Right forelimb (tissue), 1 donor: ENCODE measurements around the gene UMOD.
"Not testable (repeated sequence)": the region's sequence is repeated elsewhere in the genome, so short reads cannot be mapped to it uniquely, and the experiment has no call there.

Experiments
- DNase-seq: peaks from one replicate; pipeline ENCODE4 v3.0.0-alpha.2; 2018

Gene UMOD

DNA sequence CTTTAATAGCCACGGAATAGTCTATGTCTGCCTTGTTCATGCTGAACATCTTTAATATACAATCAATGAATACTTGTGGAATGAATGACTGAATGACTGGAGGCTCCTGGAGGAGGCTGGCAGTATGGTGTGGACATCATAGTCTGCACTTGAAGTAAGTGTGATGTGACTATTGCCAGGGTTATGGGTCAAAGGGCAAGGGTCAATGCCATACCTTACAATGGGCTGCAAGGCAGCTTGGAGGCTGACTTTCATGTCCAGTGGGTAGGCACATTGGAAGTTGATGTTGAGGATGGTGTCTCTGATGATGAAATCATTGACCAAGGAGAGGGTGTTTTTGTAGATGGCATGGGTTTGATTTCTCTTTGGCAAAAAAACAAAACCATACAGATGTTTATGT, 33.1 kb downstream of the UMOD start:
- no peak for DNase-seq

DNA sequence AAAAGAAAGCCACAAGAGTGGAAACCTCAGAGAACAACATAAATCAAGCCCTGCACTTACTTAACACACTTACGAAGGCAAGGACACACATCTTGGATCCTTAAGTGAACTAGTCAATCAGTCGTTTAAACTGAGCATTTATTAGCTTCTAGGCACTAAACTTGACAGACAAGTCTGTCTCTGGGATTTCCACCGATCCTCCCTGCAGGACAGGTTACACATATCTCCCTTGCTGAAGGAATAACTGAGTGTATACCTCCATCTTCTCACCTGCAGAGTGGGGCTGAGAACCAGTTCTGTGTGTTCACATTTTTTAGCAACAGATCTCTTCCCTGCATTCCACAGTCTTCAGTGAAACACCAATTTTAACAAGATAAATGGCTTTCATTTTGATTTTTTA, 34.1 kb downstream of the UMOD start:
- no peak for DNase-seq

DNA sequence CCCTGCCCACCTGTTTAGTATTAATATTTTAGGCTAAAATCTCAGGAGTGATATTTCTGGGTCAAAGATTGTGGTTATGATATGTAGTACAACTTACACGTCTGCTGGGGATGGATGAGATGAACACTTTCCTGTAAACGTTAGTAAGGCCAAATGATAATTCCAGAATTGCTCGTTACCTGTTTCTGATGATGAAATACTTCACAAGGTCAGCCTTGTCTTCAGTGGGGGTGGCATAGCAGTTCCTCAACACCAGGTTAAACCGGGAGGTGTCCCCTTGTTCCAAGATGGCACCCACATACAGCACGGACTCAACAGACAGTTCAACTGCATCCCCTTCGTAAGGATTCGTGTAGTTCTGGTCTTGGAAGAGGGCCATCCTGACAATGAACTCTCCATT, 34.5 kb downstream of the UMOD start:
- DNase-seq = no peak

DNA sequence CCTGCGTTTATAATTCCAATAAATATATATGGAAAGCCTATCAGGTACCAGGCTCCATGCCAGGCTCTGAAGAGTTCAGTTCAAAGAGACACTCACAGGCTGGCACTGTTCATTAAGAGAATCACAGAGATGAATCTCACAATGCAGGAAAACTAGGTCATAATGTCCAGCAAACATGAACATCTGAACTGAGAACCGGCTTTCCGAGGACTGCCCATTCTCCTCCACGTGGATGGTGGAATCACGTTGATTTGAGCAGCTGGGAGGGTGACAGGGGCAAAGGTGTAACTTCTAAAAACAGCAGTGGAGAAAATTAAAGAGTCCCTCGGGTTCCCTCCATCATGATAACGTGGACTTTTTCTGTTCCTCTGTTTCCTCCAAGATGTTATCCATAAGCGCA, 35.4 kb downstream of the UMOD start:
- no peak for DNase-seq

DNA sequence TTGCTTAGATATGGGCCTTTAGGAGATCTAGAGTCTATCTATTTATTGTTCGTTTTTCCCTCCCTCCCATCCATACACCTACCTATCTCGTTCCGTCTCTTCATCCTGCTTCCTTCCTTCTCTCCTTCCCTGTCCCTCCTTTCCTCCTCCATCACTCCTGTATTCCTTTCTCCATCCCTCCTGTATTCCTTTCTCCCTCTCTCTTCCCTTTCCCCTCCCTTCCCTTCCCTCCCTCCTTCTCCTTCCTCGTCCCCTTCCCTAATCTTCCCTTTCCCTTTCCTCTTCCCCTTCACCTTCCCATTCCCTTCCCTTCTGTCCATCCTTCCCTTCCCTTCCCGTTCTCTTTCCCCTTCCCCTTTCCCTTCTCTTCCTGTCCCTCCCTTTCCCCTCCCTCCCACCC, 35.8 kb downstream of the UMOD start:
- DNase-seq = no peak

DNA sequence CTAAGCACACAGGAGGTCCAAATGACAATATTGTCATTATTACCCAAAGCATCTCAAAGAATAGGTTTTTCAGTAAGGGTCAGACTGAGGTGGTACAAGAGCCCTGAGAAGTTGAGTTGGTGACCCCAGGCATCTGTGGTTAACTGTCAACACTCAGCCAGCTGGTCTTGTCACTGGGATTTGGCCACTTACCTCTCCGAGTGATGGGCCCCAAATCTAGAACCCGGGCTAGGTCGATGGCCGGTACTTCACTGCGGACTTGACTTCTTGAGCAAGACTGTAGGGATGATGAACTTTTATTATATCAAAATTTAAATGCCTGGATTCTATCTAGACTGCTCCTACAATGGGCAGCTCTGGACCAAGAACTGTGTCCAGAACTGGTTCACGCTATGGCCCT, 36.8 kb downstream of the UMOD start:
- no peak for DNase-seq

DNA sequence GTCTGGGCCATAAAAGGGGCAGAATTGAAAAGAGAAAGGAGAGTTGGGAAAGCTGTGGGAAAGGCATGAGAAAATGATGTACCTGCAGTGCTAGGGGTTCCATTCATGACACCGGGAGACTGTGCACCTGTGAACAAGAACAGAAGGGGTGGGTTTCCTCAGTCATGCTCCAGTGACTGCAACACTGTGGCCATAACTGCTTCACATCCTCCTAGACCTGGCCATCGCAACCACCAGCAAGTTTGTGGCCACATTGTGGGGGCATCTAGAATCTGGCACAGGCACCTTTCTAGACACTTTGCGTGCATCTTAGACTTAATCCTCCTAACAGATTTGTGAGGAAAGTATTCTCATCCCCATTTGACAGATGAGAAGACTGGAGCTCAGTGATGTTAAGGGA, 37.9 kb downstream of the UMOD start:
- no peak for DNase-seq

DNA sequence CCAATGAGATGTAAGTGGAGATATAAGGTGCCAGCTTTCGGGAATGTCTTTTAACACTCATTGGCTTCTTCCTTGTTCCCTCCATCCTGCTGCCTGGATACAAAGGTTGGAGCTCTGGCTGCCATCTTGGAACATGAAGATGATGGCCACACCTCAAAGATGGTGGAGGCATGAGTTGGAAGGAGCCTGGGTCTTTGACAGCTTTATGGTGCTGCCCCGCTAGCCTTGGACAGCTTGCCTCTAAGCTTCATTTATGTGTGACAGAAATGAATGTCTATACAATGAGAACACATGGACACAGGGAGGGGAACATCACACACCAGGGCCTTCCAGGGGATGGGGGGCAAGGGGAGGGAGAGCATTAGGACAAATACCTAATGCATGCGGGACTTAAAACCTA, 38.8 kb downstream of the UMOD start:
- no peak for DNase-seq

DNA sequence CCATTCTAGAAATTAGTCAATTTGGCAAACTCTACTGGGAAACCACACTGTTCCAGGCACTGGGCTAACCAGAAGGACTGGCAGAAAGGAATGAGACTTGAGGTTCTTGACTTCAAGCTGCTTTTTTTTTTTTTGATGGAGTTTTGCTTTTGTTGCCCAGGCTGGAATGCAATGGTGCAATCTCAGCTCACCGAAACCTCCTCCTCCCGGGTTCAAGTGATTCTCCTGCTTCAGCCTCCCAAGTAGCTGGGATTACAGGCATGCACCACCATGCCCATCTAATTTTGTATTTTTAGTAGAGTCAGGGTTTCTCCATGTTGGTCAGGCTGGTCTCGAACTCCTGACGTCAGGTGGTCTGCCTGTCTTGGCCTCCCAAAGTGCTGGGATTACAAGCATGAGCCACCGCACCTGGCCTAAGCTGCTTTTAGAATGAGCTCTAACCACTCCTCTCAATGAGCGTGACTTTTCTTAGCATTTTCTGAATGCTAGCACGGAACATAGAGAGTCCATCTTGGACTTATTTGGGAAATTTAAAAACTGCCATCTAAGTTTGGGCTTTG, 39.9 kb downstream of the UMOD start:
- DNase-seq = not testable (repeated sequence)

DNA sequence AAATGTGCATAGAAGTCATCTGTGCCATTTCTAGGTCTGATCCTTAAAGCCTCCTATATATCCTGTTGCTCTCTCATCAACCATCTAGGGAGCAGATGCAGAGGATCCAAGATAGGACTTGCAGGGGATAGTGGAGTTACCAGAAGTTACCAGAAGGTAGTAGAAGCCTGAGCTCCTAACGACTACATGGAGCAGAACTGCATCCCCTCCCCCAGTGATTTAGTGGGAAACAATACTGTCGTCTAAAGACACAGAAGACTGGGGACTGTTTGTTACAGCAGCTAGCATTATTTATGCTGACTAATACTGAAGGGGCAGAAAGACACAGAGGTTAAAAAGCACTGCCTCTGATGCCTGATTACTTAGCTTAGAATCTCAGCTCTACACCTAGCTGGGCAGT, 41.0 kb downstream of the UMOD start:
- DNase-seq = no peak

DNA sequence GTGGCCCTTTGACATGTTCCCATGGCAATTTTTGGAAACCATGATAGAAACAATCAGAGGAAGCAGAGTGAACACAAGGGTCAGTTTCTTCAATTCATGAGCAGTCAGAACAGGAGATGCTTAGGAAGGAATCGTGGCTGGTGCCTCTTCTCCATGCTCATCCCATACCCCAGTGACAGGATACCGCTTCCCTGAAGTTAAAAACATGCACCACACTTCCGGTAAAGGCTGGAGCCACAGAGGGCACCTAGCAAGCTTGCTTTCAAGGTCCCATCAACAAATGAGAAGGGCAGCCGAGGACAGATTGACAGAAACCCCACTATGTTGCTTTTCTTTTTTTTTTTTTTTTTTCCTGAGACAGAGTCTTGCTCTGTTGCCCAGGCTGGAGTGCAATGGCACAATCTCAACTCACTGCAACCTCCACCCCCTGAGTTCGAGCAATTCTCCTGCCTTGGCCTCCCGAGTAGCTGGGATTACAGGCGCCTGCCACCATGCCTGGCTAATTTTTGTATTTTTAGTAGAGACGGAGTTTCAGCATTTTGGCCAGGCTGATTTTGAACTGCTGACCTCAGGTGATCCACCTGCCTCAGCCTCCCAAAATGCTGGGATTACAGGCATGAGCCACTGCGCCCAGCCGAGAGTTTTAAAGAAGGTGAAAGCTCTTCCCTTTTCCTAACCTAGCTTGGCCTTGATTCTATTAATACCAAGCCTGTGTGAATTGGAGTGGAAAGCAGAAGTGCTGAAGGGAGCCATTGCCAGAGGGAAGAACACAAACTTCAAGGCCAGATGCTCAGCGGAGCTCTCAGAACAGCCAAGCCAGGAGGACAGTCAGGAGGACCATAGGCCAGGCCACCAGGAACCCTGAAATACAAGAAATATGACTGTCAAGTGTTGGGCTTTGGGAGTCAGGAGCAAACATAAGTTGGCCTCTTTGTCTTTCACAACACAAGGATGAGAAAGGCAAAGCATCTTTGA, 41.8 kb downstream of the UMOD start:
- no peak for DNase-seq

DNA sequence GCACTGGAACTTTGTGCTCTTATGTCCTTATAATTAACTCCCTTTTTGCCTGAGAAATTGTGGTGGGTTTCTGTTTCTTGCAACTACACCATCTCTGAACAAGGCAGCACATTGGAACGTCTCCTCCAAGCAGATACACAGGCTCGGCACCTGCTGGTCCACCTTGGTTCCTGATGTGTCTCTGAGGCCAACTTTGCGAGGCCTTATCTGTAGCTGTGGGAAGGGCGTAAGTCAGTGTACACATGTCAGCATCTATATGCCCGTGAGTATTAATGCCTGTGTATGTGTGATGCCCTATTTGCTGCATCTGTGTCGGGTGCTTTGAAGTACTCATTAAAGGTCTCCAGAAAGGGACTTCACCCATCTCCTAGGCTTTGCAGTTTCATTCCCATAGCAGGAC, 42.7 kb downstream of the UMOD start:
- DNase-seq = no peak

DNA sequence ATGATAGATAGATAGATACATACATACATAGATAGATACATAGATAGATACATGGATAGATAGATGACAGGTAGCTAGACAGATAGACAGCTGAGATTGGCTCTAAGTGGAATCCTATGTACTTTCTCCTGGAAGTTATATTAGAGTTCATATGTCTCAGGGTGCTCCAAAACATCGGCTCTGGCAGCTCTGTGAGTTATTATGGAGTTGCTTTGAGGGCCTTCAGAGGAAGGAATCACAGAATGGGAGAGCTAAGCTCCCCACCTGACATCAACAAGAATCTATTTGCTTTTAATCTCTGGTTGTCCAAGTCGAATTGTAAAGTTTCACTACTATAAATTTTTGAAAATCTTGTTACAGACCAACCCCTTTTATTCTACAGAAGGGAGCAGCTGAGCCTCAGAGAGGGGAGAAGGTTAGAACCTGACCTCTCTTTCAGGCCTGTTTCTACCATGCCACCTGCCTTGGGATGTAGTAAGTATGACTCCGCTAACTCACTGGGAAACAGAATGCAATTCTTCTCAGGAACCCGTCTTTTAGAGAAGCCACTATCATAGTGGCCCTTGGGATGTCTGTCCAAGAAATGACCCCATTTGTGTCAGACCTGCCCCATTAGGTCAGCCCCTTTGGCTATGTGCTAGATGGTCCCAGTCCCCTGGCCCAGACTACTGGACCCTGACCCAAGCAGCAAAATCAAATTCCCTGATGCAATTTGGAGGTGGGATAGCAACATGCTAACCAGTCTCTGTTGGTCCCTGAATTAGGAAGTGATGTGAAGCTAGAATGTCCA, 43.5 kb downstream of the UMOD start:
- no peak for DNase-seq

DNA sequence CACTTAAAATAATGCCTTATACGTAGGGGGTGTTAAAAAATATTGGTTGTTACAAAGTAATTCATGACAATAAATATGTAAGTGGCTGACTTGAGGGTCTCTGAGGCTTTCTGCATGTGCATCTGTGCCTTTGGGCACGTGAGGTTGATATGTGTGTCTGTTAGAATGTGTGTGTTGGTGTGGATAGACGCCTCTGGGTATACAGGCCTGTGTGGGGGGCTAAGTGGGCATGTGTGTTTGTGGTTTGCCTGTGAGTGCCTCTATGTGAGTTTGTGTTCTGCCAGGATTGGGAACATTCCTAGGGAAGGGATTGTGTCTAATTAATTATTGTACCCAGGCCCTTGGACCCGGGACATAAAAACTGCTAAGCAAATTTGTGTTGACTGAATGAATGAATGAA, 44.2 kb downstream of the UMOD start:
- no peak for DNase-seq

DNA sequence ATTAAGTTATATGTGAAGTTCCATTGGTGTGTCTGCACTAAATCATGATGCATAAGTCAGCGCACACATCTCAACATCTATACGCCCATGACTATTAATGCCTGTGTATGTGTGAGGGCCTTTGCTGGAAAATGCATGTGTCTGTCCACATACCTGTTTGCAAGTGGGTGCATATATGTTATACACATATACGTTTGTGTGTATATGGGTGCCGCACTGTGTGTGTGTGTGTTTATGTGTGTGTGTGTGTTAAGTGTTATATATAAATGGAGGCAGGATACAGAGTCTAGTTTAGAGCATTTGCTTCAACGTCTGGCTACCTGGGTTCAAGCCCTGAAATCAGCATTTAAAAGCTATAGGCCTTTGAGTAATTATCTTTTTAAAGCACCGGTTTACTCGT, 44.7 kb downstream of the UMOD start:
- no peak for DNase-seq

DNA sequence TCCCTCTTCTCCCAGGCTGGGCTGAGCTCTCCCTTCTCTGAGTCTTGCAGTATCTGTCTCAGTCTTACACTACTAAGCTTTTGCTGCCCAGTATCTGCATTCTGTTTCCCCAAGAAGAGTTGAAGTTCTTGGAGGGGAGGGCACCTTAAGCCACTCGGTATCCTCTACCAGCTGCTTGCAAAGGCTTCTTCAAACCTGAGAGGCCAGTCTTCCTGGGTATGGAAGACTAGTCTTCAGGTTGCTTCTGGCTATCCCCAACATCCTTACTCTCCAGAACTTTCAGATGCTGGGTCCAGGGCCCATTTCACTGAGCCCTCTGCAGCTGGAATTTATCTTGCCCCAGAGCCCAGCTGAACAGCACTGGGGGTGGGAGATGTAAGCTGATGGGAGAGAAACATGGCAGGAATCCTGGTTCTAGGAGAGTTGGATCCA, 45.3 kb downstream of the UMOD start:
- no peak for DNase-seq

DNA sequence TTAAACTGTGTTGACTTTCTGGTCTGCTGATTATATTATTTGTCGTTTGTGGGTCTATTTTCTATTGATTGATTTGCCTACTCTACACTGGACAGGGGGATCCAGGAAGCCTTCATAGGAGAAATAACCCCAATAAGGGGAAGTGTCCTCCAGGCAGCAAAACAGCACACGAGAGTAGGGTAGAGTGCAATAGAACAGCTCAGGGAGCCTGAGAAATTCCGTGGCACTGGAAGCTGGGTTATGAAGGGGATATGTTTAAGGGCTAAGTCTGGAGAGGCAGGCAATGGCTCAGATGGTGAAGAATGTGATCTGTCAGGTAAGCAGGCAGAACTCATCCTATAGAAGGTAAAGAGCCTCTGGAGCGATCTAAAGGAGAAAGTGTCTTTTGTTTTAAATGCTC, 46.1 kb downstream of the UMOD start:
- no peak for DNase-seq

DNA sequence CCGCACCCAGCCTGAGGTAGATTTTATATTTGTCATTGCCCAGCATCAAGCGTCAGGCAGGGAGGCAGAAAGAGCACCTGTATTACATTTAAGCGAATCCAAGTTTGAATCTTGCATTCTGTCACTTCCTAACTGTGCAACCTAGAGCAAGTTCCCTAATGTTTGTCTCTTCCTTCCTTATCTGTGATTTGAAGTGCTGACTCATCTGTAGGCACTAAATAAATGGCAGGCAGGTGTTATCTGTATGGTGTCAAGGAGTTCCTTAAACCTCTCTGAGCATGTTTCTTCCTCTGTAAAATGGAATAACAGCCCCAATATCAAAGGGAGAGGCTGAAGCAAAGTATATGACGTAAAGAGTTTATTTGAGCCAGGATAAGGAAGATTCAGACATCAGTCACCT, 49.5 kb downstream of the UMOD start:
- DNase-seq = no peak

DNA sequence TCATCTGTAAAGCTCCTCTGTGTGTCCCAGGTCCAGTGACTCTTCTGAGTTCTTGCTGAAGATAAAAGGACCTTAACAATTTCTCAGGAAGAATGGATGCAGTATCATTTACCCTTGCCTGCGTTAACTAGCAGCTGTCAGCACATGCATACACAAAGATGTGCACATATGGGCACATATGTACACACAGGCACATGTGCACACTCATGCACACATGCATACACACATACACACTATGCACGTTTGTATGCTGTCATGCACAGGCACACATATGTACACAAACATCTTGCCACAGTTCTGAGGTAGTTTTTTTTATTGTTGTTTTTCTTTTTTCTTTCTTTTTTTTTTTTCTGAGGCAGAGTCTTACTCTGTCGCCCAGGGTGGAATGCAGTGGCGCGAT, 50.1 kb downstream of the UMOD start:
- no peak for DNase-seq

DNA sequence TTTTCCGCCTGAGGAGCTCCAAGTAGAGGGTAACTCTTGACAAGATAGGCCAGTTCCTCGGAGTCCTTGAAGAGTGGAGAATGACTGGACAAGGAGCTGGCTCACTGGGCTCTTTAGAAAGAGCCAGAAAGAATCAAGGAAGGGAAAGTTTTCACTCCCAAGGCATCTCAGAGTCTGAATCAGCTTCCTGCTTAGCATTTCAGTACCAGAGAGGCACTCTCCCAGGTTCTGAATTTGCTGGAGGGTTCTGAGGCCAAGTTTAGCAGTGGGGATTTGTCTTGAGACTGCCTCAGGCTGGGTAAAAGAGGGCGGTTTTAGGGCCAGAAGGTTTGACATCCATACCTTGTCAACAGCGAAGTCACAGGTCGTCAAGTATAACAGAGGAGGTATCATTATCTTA, 50.7 kb downstream of the UMOD start:
- no peak for DNase-seq

DNA sequence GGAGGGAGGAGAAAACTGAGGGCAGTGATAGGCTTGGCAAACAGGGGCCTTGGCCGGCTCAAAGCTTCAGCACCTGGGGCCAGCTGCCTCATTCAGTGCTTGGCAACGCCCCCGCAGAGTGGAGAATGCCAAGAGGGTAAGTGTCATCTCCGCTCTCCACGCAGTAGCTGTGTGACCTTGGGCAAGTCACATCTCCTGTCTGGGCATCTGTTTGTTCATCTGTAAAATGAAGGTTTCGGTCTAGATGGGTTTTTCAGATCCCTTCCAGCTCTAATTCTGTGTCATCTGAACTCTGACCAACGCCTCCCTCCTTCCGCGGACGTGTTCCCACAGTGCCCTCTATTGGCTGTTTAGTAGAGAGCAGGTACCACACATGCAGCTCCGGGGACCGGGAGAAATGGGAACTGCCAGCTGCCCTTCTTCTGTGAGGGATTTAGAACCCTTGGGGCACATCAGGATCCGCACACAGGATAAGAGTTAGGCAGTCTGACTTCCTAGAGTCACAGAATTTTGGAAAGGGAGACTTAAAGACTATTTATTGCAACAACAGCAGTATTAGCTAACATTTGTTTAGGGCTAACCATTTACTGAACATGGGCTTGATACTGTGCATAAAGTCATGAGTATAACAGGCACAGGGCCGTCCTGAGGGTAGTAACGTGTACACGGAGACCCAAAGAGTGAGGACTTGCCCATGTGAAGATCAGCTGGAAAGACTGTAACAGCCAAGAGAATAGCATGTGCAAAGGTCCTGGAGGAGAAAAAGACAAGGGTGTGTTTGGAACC, 52.0 kb downstream of the UMOD start:
- peak; percentile 51 for DNase-seq

DNA sequence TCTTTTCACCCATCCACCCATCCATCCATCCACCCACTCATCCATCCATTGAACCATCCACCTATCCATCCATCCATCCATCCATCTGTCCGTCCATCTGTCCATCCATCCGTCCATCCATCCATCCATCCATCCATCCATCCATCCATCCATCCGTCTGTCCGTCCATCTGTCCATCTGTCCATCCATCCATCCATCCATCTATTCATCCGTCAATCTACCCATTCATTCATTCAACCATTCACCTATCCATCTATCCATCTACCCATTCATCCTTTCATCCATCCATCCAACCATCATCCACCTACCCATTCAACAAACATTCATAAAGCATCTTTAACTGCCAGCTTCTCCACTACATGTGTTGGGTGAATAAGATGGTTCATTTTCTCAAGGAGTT, 54.1 kb downstream of the UMOD start:
- DNase-seq = no peak
